ENCODE measurements around the gene HSD3B7.

GRCh38 chr16:31022544-31023251, 37.7 kb downstream of the HSD3B7 start:
- TF ChIP-seq CTCF (IDR thresholded peaks at IDR 0.05) (no peak), POLR2A (IDR thresholded peaks at IDR 0.05) (no peak)

Data from adrenal gland (tissue), 5 donors.